Heart left ventricle (tissue), 13 donors: ENCODE data around the gene CD2BP2.

ENCODE experiments used
- CTCF ChIP-seq, 12 donors: fragments of 200-600 bp; sonication (generic) in 4 of 12; IDR thresholded peaks; one replicate each; pipeline versions ENCODE4 v1.5.0 to v1.8.0; 2018 to 2022; ENCODE audit warnings: antibody characterized with exemption in 12 of 12, mild to moderate bottlenecking in 5 of 12
- POLR2A ChIP-seq, 2 donors: fragments of 450-650 bp; IDR thresholded peaks; one replicate each; pipeline ENCODE4 v1.6.1; 2017; ENCODE audit warnings: antibody characterized with exemption in 2 of 2, mild to moderate bottlenecking in 2 of 2, moderate library complexity in 2 of 2
- donor health status: ischemic (EF 13 %, LVEDD 7.1; RV severe dilation, severe dysfunction).
- donor health status: DM: no; HTN: yes; CAD: no.
- donor health status: DM: no; HTN: no; CAD: no.
- donor health status: ischemic (EF 25% LVEDD 6.9; RV normal size, moderate dysfunction).
- donor health status: ischemic (EF 25% LVEDD 5.7; RV mildly dilated, moderate dysfunction).
- donor health status: ischemic (EF 35%, LVEDD 5.7; RV mildly dilated, moderate dysfunction).
- donor health status: nonischemic (EF 11% LVEDD 7.7; RV severe dilation, severe dysfunction).
- donor health status: DM: yes; HTN: yes; CAD: no.
- donor health status: PGD.
- donor health status: ischemic (EF 29% LVEDD 5.4; RV normal size, mild dysfunction).
- donor health status: nonischemic (EF 23%, LVEDD 6.1; RV moderate dilation, normal function).

- TF ChIP-seq CTCF (IDR thresholded peaks at IDR 0.05), result no peak
- TF ChIP-seq POLR2A (IDR thresholded peaks at IDR 0.05), result no peak
Observed at GRCh38 chr16:30397056-30397455, 41.9 kb upstream of the CD2BP2 start.
